ENCODE results near the gene CARMIL1. TPM values are rescaled to one million over a fixed set of nuclear protein-coding genes. Genes with fewer than 3 reads are reported as not detected.

Gene CARMIL1
- total and polyA plus RNA-seq, 4 donors: 22.3 to 33.9 (median 31.6) TPM

- Histone ChIP-seq H3K36me3 (ENCODE audit: control insufficient read depth in 1 of 2, insufficient read depth in 2 of 2, low read length in 1 of 2) (no peaks in the 10 kb centered on the region), H3K4me1 (ENCODE audit: control insufficient read depth in 1 of 2, insufficient read depth in 2 of 2, low read length in 2 of 2) (no peaks in the 10 kb centered on the region), H3K9me3 (ENCODE audit: control insufficient read depth, low read length) (no peaks in the 10 kb centered on the region), H3K4me3 (ENCODE audit: low read length in 2 of 2) (peak overlapping the region; percentile 81 to 92), H3K27me3 (ENCODE audit: control insufficient read depth in 1 of 2, insufficient read depth in 2 of 2, low read length in 1 of 2) (no peaks in the 10 kb centered on the region), H3K27ac (ENCODE audit: low read depth in 1 of 2, low read length in 2 of 2) (peak overlapping the region; percentile 16 to 52)
- 0% methylated on average over 31 of the region's 31 CpGs for WGBS, 2 donors
- ATAC-seq (ENCODE audit: low FRiP score) (peak; percentile 43), DNase-seq (peak; percentile 50 to 79)
- intact Hi-C loops (cut with DNase I): loop anchor here (2.0 to 5.0 kb wide), 4 partner anchors 82 to 277 kb away; no protein-coding TSS in a partner anchor
Observed at GRCh38 chr6:25279748-25280343, 672 bp downstream of the CARMIL1 start.

- intact Hi-C loops (cut with DNase I): no loop called here
- no peaks in the 10 kb centered on the region for H3K27me3 ChIP-seq (ENCODE audit: control insufficient read depth in 1 of 2, insufficient read depth in 2 of 2, low read length in 1 of 2)
- H3K9me3 ChIP-seq (ENCODE audit: control insufficient read depth, low read length): no peaks in the 10 kb centered on the region
- peak overlapping the region; percentile 81 to 92 for H3K4me3 ChIP-seq (ENCODE audit: low read length in 2 of 2)
- WGBS, 2 donors: 4% methylated on average over 13 of the region's 13 CpGs
- no peaks in the 10 kb centered on the region for H3K4me1 ChIP-seq (ENCODE audit: control insufficient read depth in 1 of 2, insufficient read depth in 2 of 2, low read length in 2 of 2)
- DNase-seq (no peak), ATAC-seq (ENCODE audit: low FRiP score) (no peak)
- H3K36me3 ChIP-seq (ENCODE audit: control insufficient read depth in 1 of 2, insufficient read depth in 2 of 2, low read length in 1 of 2): no peaks in the 10 kb centered on the region
- peak overlapping the region; percentile 16 to 52 for H3K27ac ChIP-seq (ENCODE audit: low read depth in 1 of 2, low read length in 2 of 2)
Observed at GRCh38 chr6:25280344-25281074, 1.3 kb downstream of the CARMIL1 start.

GRCh38 chr6:25286891-25287290 is 7.7 kb downstream of the CARMIL1 start:
- WGBS, 2 donors: 61 to 63% methylated on average over 2 of the region's 2 CpGs
- intact Hi-C loops (cut with DNase I): no loop called here
- no peak for ATAC-seq (ENCODE audit: low FRiP score)

GRCh38 chr6:25287941-25288340 is 8.8 kb downstream of the CARMIL1 start:
- Histone ChIP-seq H3K9me3 (ENCODE audit: control insufficient read depth, low read length) (no peaks in the 10 kb centered on the region), H3K4me1 (ENCODE audit: control insufficient read depth in 1 of 2, insufficient read depth in 2 of 2, low read length in 2 of 2) (peaks cover 4 to 17% of the 10 kb centered on the region in 2 donors), H3K4me3 (ENCODE audit: low read length in 2 of 2) (no peak overlapping the region), H3K27me3 (ENCODE audit: control insufficient read depth in 1 of 2, insufficient read depth in 2 of 2, low read length in 1 of 2) (no peaks in the 10 kb centered on the region), H3K27ac (ENCODE audit: low read depth in 1 of 2, low read length in 2 of 2) (peak overlapping the region in 1 of 2 donors; percentile 73), H3K36me3 (ENCODE audit: control insufficient read depth in 1 of 2, insufficient read depth in 2 of 2, low read length in 1 of 2) (no peaks in the 10 kb centered on the region)
- intact Hi-C loops (cut with DNase I): no loop called here
- WGBS, 2 donors: 90 to 91% methylated on average over 6 of the region's 6 CpGs
- DNase-seq (no peak), ATAC-seq (ENCODE audit: low FRiP score) (no peak)

More at GRCh38 chr6:25286891-25287290, 7.7 kb downstream of the CARMIL1 start:
- H3K27me3 ChIP-seq (ENCODE audit: control insufficient read depth in 1 of 2, insufficient read depth in 2 of 2, low read length in 1 of 2): no peaks in the 10 kb centered on the region
- DNase-seq: no peak
- H3K36me3 ChIP-seq (ENCODE audit: control insufficient read depth in 1 of 2, insufficient read depth in 2 of 2, low read length in 1 of 2): no peaks in the 10 kb centered on the region
- no peaks in the 10 kb centered on the region for H3K9me3 ChIP-seq (ENCODE audit: control insufficient read depth, low read length)
- no peak overlapping the region for H3K4me3 ChIP-seq (ENCODE audit: low read length in 2 of 2)
- H3K27ac ChIP-seq (ENCODE audit: low read depth in 1 of 2, low read length in 2 of 2): no peak overlapping the region
- H3K4me1 ChIP-seq (ENCODE audit: control insufficient read depth in 1 of 2, insufficient read depth in 2 of 2, low read length in 2 of 2): peaks cover 4 to 12% of the 10 kb centered on the region in 2 donors

GRCh38 chr6:25288518-25288917 is 9.3 kb downstream of the CARMIL1 start:
- H3K4me3 ChIP-seq (ENCODE audit: low read length in 2 of 2): no peak overlapping the region
- WGBS, 2 donors: 93 to 98% methylated on average over 2 of the region's 2 CpGs
- H3K4me1 ChIP-seq (ENCODE audit: control insufficient read depth in 1 of 2, insufficient read depth in 2 of 2, low read length in 2 of 2): peaks cover 4 to 17% of the 10 kb centered on the region in 2 donors
- H3K36me3 ChIP-seq (ENCODE audit: control insufficient read depth in 1 of 2, insufficient read depth in 2 of 2, low read length in 1 of 2): no peaks in the 10 kb centered on the region
- H3K9me3 ChIP-seq (ENCODE audit: control insufficient read depth, low read length): no peaks in the 10 kb centered on the region
- intact Hi-C loops (cut with DNase I): no loop called here
- no peak for ATAC-seq (ENCODE audit: low FRiP score)
- DNase-seq: no peak
- H3K27ac ChIP-seq (ENCODE audit: low read depth in 1 of 2, low read length in 2 of 2): peak overlapping the region in 1 of 2 donors; percentile 72
- H3K27me3 ChIP-seq (ENCODE audit: control insufficient read depth in 1 of 2, insufficient read depth in 2 of 2, low read length in 1 of 2): no peaks in the 10 kb centered on the region

GRCh38 chr6:25290306-25291060 is 11.3 kb downstream of the CARMIL1 start:
- Histone ChIP-seq H3K4me3 (ENCODE audit: low read length in 2 of 2) (no peak overlapping the region), H3K9me3 (ENCODE audit: control insufficient read depth, low read length) (no peaks in the 10 kb centered on the region), H3K27me3 (ENCODE audit: control insufficient read depth in 1 of 2, insufficient read depth in 2 of 2, low read length in 1 of 2) (no peaks in the 10 kb centered on the region), H3K4me1 (ENCODE audit: control insufficient read depth in 1 of 2, insufficient read depth in 2 of 2, low read length in 2 of 2) (peaks cover 4 to 22% of the 10 kb centered on the region in 2 donors), H3K36me3 (ENCODE audit: control insufficient read depth in 1 of 2, insufficient read depth in 2 of 2, low read length in 1 of 2) (no peaks in the 10 kb centered on the region), H3K27ac (ENCODE audit: low read depth in 1 of 2, low read length in 2 of 2) (peak overlapping the region; percentile 15 to 70)
- DNase-seq (no peak), ATAC-seq (ENCODE audit: low FRiP score) (no peak)
- 65 to 80% methylated on average over 5 of the region's 5 CpGs for WGBS, 2 donors
- intact Hi-C loops (cut with DNase I): no loop called here

GRCh38 chr6:25292384-25292783 is 13.2 kb downstream of the CARMIL1 start:
- peaks cover 5 to 30% of the 10 kb centered on the region in 2 donors for H3K4me1 ChIP-seq (ENCODE audit: control insufficient read depth in 1 of 2, insufficient read depth in 2 of 2, low read length in 2 of 2)
- ATAC-seq (ENCODE audit: low FRiP score): no peak

GRCh38 chr6:25295651-25296050 is 16.5 kb downstream of the CARMIL1 start:
- Histone ChIP-seq H3K36me3 (ENCODE audit: control insufficient read depth in 1 of 2, insufficient read depth in 2 of 2, low read length in 1 of 2) (no peaks in the 10 kb centered on the region), H3K9me3 (ENCODE audit: control insufficient read depth, low read length) (no peaks in the 10 kb centered on the region), H3K27ac (ENCODE audit: low read depth in 1 of 2, low read length in 2 of 2) (peak overlapping the region; percentile 85 to 99), H3K27me3 (ENCODE audit: control insufficient read depth in 1 of 2, insufficient read depth in 2 of 2, low read length in 1 of 2) (no peaks in the 10 kb centered on the region), H3K4me1 (ENCODE audit: control insufficient read depth in 1 of 2, insufficient read depth in 2 of 2, low read length in 2 of 2) (peaks cover 4 to 24% of the 10 kb centered on the region in 2 donors), H3K4me3 (ENCODE audit: low read length in 2 of 2) (no peak overlapping the region)
- DNase-seq: no peak
- intact Hi-C loops (cut with DNase I): loop anchor here in 1 of 2 donors (5.0 kb wide), 1 partner anchor 62 kb away; no protein-coding TSS in a partner anchor
- no peak for ATAC-seq (ENCODE audit: low FRiP score)
- 39 to 44% methylated on average over 1 of the region's 1 CpG for WGBS, 2 donors

More at GRCh38 chr6:25292384-25292783, 13.2 kb downstream of the CARMIL1 start:
- Histone ChIP-seq H3K27ac (ENCODE audit: low read depth in 1 of 2, low read length in 2 of 2) (peak overlapping the region; percentile 50 to 64), H3K4me3 (ENCODE audit: low read length in 2 of 2) (no peak overlapping the region), H3K36me3 (ENCODE audit: control insufficient read depth in 1 of 2, insufficient read depth in 2 of 2, low read length in 1 of 2) (no peaks in the 10 kb centered on the region), H3K27me3 (ENCODE audit: control insufficient read depth in 1 of 2, insufficient read depth in 2 of 2, low read length in 1 of 2) (no peaks in the 10 kb centered on the region), H3K9me3 (ENCODE audit: control insufficient read depth, low read length) (no peaks in the 10 kb centered on the region)
- intact Hi-C loops (cut with DNase I): no loop called here
- 53 to 67% methylated on average over 4 of the region's 4 CpGs for WGBS, 2 donors
- DNase-seq: no peak

Measured in aorta (tissue), 5 donors.